HepG2 (cell line): ENCODE results near the gene CRYGS. TPM values are rescaled to one million over a fixed set of nuclear protein-coding genes. Genes with fewer than 3 reads are reported as not detected.

Source experiments
- ATAC-seq: fragments of 200-7000 bp; cut with Tn5 transposase; 3 replicates; pipeline ENCODE4 v1.9.1; 2020; ENCODE audit warnings: mild to moderate bottlenecking, moderate library complexity
- BruUV-seq: library from RNA; stranded (reverse); fragments of 400-500 nt; replicated peaks from 2 replicates; lab custom pipeline; 2021; lab: Mats Ljungman, UMichigan
- CTCF ChIA-PET: fragments of 300-600 bp; formaldehyde crosslinking; extraction: SDS; loops from one replicate; lab custom pipeline; 2021; ENCODE audit warnings: low total read pairs, inconsistent platforms, low intra/inter-chr PET ratio; lab: Yijun Ruan, JAX
- POLR2A ChIA-PET: fragments of 350-600 bp; sonication (Branson Sonifier 250); formaldehyde crosslinking; loops from one replicate; lab custom pipeline; 2020; ENCODE audit warnings: antibody characterized with exemption, inconsistent platforms; lab: Yijun Ruan, JAX
- DNase-seq: peaks from one replicate; pipeline ENCODE4 v3.0.0-alpha.2; 2015; ENCODE audit warnings: low spot score
- FAIRE-seq: peaks from 3 replicates; lab custom pipeline; 2011; peaks lifted over from hg19 to GRCh38; lab: Jason Lieb, UNC
- H2AFZ ChIP-seq: one replicate; pipeline ENCODE4 v1.6.1; 2011; ENCODE audit warnings: low read length, inconsistent platforms
- H3K27ac ChIP-seq: fragments of 300-600 bp; 3 replicates; pipeline ENCODE4 v1.8.0; 2011; ENCODE audit warnings: mixed run types, mild to moderate bottlenecking, mixed read lengths, low read length, inconsistent platforms; ENCODE audit not compliant: insufficient read depth; ENCODE audit errors: extremely low read length
- H3K27me3 ChIP-seq, 2 experiments: fragments of 200-600 bp in 1 of 2; 2 replicates in 1 of 2; 3 replicates in 1 of 2; pipeline versions ENCODE4 v1.6.0 to v1.8.0; 2011; ENCODE audit warnings: low read length in 2 of 2, mild to moderate bottlenecking in 2 of 2, moderate library complexity in 2 of 2, inconsistent platforms in 1 of 2; ENCODE audit not compliant: insufficient read depth in 2 of 2, control insufficient read depth in 1 of 2
- H3K36me3 ChIP-seq, 2 experiments: fragments of 200-600 bp in 1 of 2; replicated peaks in 1 of 2; 2 replicates in 1 of 2; 3 replicates in 1 of 2; pipeline versions ENCODE4 v1.5.1 to v1.8.0; 2011; ENCODE audit warnings: low read length in 2 of 2, inconsistent platforms in 1 of 2; ENCODE audit not compliant: insufficient read depth in 2 of 2, control insufficient read depth in 1 of 2
- H3K4me1 ChIP-seq: 2 replicates; pipeline ENCODE4 v1.5.1; 2012; ENCODE audit warnings: low read length, inconsistent platforms; ENCODE audit not compliant: insufficient read depth
- H3K4me2 ChIP-seq: 2 replicates; pipeline ENCODE4 v1.6.0; 2011; ENCODE audit warnings: low read depth, low read length, inconsistent platforms
- H3K4me3 ChIP-seq, 3 experiments: fragments of 200-600 bp in 1 of 3; sonication (generic), shearing (Covaris generic) in 1 of 3; replicated peaks in 1 of 3; 2 replicates each; pipeline ENCODE4 v1.5.1; 2011 to 2016; ENCODE audit warnings: low read length in 3 of 3, inconsistent platforms in 2 of 3, low read depth in 2 of 3, mild to moderate bottlenecking in 2 of 3, control low read depth in 1 of 3, mixed read lengths in 1 of 3; ENCODE audit not compliant: insufficient read depth in 1 of 3
- H3K79me2 ChIP-seq: one replicate; pipeline ENCODE4 v1.6.1; 2011; ENCODE audit warnings: low read length, inconsistent platforms; ENCODE audit not compliant: insufficient read depth
- H3K9ac ChIP-seq: 2 replicates; pipeline ENCODE4 v1.6.0; 2011; ENCODE audit warnings: mild to moderate bottlenecking, low read depth, low read length, inconsistent platforms; ENCODE audit not compliant: insufficient read depth
- H3K9me3 ChIP-seq: 2 replicates; pipeline ENCODE4 v1.5.1; 2012; ENCODE audit warnings: mild to moderate bottlenecking, low read length
- H4K20me1 ChIP-seq: 2 replicates; pipeline ENCODE4 v1.6.0; 2011; ENCODE audit warnings: inconsistent platforms, mild to moderate bottlenecking, low read length, moderate library complexity; ENCODE audit not compliant: insufficient read depth
- ATF1 ChIP-seq: IDR thresholded peaks from 2 replicates; pipeline ENCODE4 v1.6.1; 2016; ENCODE audit warnings: mild to moderate bottlenecking, control low read depth
- HDAC2 ChIP-seq: sonication (generic); formaldehyde crosslinking; IDR thresholded peaks from 2 replicates; pipeline ENCODE4 v1.4.0; 2020; ENCODE audit warnings: missing genetic modification reagents
- KLF12 ChIP-seq: sonication (generic); formaldehyde crosslinking; IDR thresholded peaks from 2 replicates; pipeline ENCODE4 v1.4.0; 2020; ENCODE audit warnings: missing genetic modification reagents, borderline replicate concordance
- MYC ChIP-seq: sonication (generic); formaldehyde crosslinking; IDR thresholded peaks from 2 replicates; pipeline ENCODE4 v1.9.0; 2021; ENCODE audit warnings: missing genetic modification reagents, borderline replicate concordance
- PRMT3 ChIP-seq: sonication (generic); formaldehyde crosslinking; IDR thresholded peaks from 2 replicates; pipeline ENCODE4 v1.8.1; 2022; ENCODE audit warnings: low read depth, mild to moderate bottlenecking, moderate library complexity, missing genetic modification reagents, borderline replicate concordance
- RFX5 ChIP-seq: IDR thresholded peaks from 2 replicates; pipeline ENCODE4 v1.6.1; 2011; ENCODE audit warnings: low read depth, low read length, improper control_type of control experiment
- RORA ChIP-seq: sonication (generic); formaldehyde crosslinking; IDR thresholded peaks from 2 replicates; pipeline ENCODE4 v1.5.0; 2020; ENCODE audit warnings: mild to moderate bottlenecking, missing genetic modification reagents, moderate library complexity
- SYNCRIP ChIP-seq: fragments of 200-400 bp; formaldehyde crosslinking; IDR thresholded peaks from 2 replicates; pipeline ENCODE4 v1.6.1; 2018; ENCODE audit warnings: mild to moderate bottlenecking, low read depth, low read length; ENCODE audit not compliant: insufficient read depth
- TBL1XR1 ChIP-seq: fragments of 150-350 bp; IDR thresholded peaks from 2 replicates; pipeline ENCODE4 v1.6.1; 2014; ENCODE audit warnings: borderline replicate concordance, low read length; ENCODE audit not compliant: partially characterized antibody
- ZFP1 ChIP-seq: IDR thresholded peaks from 2 replicates; pipeline ENCODE4 v1.6.1; 2016
- ZNF207 ChIP-seq: fragments of 450-650 bp; IDR thresholded peaks from 2 replicates; pipeline ENCODE4 v1.6.1; 2016; ENCODE audit warnings: antibody characterized with exemption, borderline replicate concordance
- ZNF431 ChIP-seq: sonication (generic); formaldehyde crosslinking; IDR thresholded peaks from 2 replicates; pipeline ENCODE4 v1.9.0; 2022; ENCODE audit warnings: missing genetic modification reagents, low read depth, mild to moderate bottlenecking, borderline replicate concordance
- ZNF451 ChIP-seq: sonication (generic); formaldehyde crosslinking; IDR thresholded peaks from 2 replicates; pipeline ENCODE4 v1.5.0; 2020; ENCODE audit warnings: mild to moderate bottlenecking, missing genetic modification reagents
- ZNF598 ChIP-seq: sonication (generic); formaldehyde crosslinking; IDR thresholded peaks from 2 replicates; pipeline ENCODE4 v1.5.1; 2020; ENCODE audit warnings: mild to moderate bottlenecking, missing genetic modification reagents, borderline replicate concordance
- ZNF720 ChIP-seq: sonication (generic); formaldehyde crosslinking; IDR thresholded peaks from 2 replicates; pipeline ENCODE4 v1.4.0; 2020; ENCODE audit warnings: missing genetic modification reagents
- ZNF768 ChIP-seq: sonication (generic); formaldehyde crosslinking; IDR thresholded peaks from 2 replicates; pipeline ENCODE4 v1.4.0; 2020; ENCODE audit warnings: missing genetic modification reagents
- ZNF850 ChIP-seq: sonication (generic); formaldehyde crosslinking; conservative IDR thresholded peaks from 2 replicates; pipeline ENCODE4 v1.9.0; 2021; ENCODE audit warnings: mild to moderate bottlenecking, missing genetic modification reagents
- WGBS: methylation state at CpG from one replicate; pipeline ENCODE4 v1.1.6; 2017; ENCODE audit warnings: low lambda C conversion rate; 5-methylcytosine and 5-hydroxymethylcytosine counted together
- in situ Hi-C: cut with HindIII; loops from 2 replicates; pipeline ENCODE4 v1.10.0; 2017; ENCODE audit warnings: low pct_unique_long_range_greater_than_20kb; ENCODE audit not compliant: extremely low pct_ligation_motif_present
- intact Hi-C: fragments of 100-400 bp; cut with micrococcal nuclease; formaldehyde crosslinking; loops from one replicate; pipeline ENCODE4 v1.10.0; 2022; ENCODE audit not compliant: unreplicated experiment
- polyA plus RNA-seq, 8 experiments: library from polyadenylated mRNA; depleted of rRNA in 3 of 8; stranded (reverse) in 7 of 8; unstranded in 1 of 8; fragments of >200 nt; fragmentation: Illumina TruSeq in 4 of 8; extraction: Trizol in 4 of 8; gene quantifications; 2 replicates each; pipeline versions ENCODE4 v1.2.1 to v1.2.3, GENCODE V29; 2011 to 2016; ENCODE audit warnings: low read depth in 4 of 8, missing spikeins in 1 of 8, mixed read lengths in 1 of 8; ENCODE audit not compliant: insufficient read depth in 1 of 8
- total RNA-seq, 5 experiments: library from RNA; depleted of rRNA; stranded (reverse); fragments of >200 nt; fragmentation: Illumina TruSeq; extraction: Trizol; gene quantifications; 2 replicates each; pipeline ENCODE4 v1.2.3, GENCODE V29; 2016; ENCODE audit warnings: low read depth in 1 of 5
- TF ChIP-seq, protein P1 (sequence below): sonication (generic); formaldehyde crosslinking; IDR thresholded peaks from 2 replicates; pipeline ENCODE4 v1.4.0; 2020; ENCODE audit warnings: low read depth, missing genetic modification reagents
- TF ChIP-seq, protein P2 (sequence below): sonication (generic); formaldehyde crosslinking; IDR thresholded peaks from 2 replicates; pipeline ENCODE4 v1.9.0; 2021; ENCODE audit warnings: missing genetic modification reagents, borderline replicate concordance

The CRYGS gene
- total and polyA plus RNA-seq, 2 of the 13 experiments (the other 11 are each of a cell fraction or from before 2014, with no cell fraction given), result 2.1 to 6.7 TPM

DNA sequence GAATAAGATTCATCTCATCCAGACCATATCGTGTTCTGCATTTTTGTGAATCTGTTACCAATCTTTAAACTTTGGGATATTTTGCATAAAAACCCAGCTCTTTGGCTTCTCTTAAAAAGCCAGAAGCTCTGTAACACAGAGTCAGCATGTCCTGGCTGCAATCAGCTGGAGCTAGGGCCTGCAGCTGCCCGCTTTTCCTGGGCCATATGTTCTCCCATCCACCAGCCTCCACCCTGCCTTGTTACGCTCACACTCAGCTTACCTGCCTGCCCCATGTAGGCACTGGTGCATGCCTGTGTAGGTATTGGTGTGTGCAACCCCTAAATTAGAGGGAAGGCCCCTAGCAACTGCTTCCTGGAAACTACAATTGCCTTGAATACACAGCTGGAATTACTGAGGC is 48.2 kb downstream of the CRYGS start (continued):
- TF ChIP-seq, protein P1, sequence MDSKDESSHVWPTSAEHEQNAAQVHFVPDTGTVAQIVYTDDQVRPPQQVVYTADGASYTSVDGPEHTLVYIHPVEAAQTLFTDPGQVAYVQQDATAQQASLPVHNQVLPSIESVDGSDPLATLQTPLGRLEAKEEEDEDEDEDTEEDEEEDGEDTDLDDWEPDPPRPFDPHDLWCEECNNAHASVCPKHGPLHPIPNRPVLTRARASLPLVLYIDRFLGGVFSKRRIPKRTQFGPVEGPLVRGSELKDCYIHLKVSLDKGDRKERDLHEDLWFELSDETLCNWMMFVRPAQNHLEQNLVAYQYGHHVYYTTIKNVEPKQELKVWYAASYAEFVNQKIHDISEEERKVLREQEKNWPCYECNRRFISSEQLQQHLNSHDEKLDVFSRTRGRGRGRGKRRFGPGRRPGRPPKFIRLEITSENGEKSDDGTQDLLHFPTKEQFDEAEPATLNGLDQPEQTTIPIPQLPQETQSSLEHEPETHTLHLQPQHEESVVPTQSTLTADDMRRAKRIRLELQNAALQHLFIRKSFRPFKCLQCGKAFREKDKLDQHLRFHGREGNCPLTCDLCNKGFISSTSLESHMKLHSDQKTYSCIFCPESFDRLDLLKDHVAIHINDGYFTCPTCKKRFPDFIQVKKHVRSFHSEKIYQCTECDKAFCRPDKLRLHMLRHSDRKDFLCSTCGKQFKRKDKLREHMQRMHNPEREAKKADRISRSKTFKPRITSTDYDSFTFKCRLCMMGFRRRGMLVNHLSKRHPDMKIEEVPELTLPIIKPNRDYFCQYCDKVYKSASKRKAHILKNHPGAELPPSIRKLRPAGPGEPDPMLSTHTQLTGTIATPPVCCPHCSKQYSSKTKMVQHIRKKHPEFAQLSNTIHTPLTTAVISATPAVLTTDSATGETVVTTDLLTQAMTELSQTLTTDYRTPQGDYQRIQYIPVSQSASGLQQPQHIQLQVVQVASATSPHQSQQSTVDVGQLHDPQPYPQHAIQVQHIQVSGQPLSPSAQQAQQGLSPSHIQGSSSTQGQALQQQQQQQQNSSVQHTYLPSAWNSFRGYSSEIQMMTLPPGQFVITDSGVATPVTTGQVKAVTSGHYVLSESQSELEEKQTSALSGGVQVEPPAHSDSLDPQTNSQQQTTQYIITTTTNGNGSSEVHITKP, result no peak
- TF ChIP-seq MYC, result no peak
- no peak for TF ChIP-seq ZNF451 (CRISPR knock-in tag)

- Histone ChIP-seq H4K20me1 (no peaks in the 10 kb centered on the region), H3K9ac (no peak overlapping the region), H3K36me3 (no peaks in the 10 kb centered on the region), H2AFZ (no peak overlapping the region), H3K9me3 (no peaks in the 10 kb centered on the region), H3K27me3 (peaks cover 0 to 11% of the 10 kb centered on the region in 2 experiments; a peak in 2 of 5 replicates), H3K4me2 (no peak overlapping the region), H3K4me1 (peaks cover 11% of the 10 kb centered on the region), H3K27ac (no peak overlapping the region), H3K4me3 (no peak overlapping the region), H3K79me2 (no peaks in the 10 kb centered on the region)
- no TSS peak for BruUV-seq
- intact Hi-C loops (no loop called here), in situ Hi-C loops (no loop called here)
- no peak for FAIRE-seq
- 51% methylated on average over 21 of the region's 21 CpGs for WGBS
- no peak for DNase-seq
- ChIA-PET POLR2A (no interaction called here), CTCF (no interaction called here)
- ATAC-seq, result no peak
- TF ChIP-seq KLF12 (CRISPR knock-in tag), result no peak
- no peak for TF ChIP-seq TBL1XR1
- TF ChIP-seq HDAC2 (CRISPR knock-in tag), result no peak
- TF ChIP-seq RFX5, result no peak
- TF ChIP-seq ZNF768 (CRISPR knock-in tag), result no peak
- TF ChIP-seq, protein P2, sequence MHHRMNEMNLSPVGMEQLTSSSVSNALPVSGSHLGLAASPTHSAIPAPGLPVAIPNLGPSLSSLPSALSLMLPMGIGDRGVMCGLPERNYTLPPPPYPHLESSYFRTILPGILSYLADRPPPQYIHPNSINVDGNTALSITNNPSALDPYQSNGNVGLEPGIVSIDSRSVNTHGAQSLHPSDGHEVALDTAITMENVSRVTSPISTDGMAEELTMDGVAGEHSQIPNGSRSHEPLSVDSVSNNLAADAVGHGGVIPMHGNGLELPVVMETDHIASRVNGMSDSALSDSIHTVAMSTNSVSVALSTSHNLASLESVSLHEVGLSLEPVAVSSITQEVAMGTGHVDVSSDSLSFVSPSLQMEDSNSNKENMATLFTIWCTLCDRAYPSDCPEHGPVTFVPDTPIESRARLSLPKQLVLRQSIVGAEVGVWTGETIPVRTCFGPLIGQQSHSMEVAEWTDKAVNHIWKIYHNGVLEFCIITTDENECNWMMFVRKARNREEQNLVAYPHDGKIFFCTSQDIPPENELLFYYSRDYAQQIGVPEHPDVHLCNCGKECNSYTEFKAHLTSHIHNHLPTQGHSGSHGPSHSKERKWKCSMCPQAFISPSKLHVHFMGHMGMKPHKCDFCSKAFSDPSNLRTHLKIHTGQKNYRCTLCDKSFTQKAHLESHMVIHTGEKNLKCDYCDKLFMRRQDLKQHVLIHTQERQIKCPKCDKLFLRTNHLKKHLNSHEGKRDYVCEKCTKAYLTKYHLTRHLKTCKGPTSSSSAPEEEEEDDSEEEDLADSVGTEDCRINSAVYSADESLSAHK (CRISPR knock-in tag), result no peak
- no peak for TF ChIP-seq ATF1 (CRISPR knock-in tag)
- TF ChIP-seq ZNF850 (CRISPR knock-in tag), result no peak
- no peak for TF ChIP-seq SYNCRIP
- TF ChIP-seq ZNF720 (CRISPR knock-in tag), result no peak
- no peak for TF ChIP-seq ZNF431
- TF ChIP-seq ZNF598, result no peak
- TF ChIP-seq ZFP1 (CRISPR knock-in tag), result no peak
- TF ChIP-seq ZNF207, result no peak
- TF ChIP-seq RORA (CRISPR knock-in tag), result no peak
- no peak for TF ChIP-seq PRMT3 (CRISPR knock-in tag)
Observed at GRCh38 chr3:186493525-186494255, 50.5 kb downstream of the CRYGS start.
